NCI-H82 (cell line): ENCODE data around the gene EEFSEC.

Experiments used
- DNase-seq: peaks from one replicate; lab custom pipeline; 2025; lab: John Stamatoyannopoulos, UW

Gene EEFSEC

GRCh38 chr3:128271536-128272332 lies 118.5 kb downstream of the EEFSEC start:
- no peak for DNase-seq

- no peak for DNase-seq
Observed at GRCh38 chr3:128273109-128273840, 120.0 kb downstream of the EEFSEC start.

GRCh38 chr3:128273841-128274573 lies 120.7 kb downstream of the EEFSEC start:
- no peak for DNase-seq

- no peak for DNase-seq
Observed at GRCh38 chr3:128274837-128275236, 121.6 kb downstream of the EEFSEC start.

- no peak for DNase-seq
Observed at GRCh38 chr3:128275316-128276145, 122.2 kb downstream of the EEFSEC start.

GRCh38 chr3:128276146-128276435 lies 122.8 kb downstream of the EEFSEC start:
- no peak for DNase-seq

GRCh38 chr3:128276577-128277183 lies 123.4 kb downstream of the EEFSEC start:
- DNase-seq: no peak

GRCh38 chr3:128277378-128278069 lies 124.2 kb downstream of the EEFSEC start:
- DNase-seq: peak; percentile 22

- peak; percentile 39 for DNase-seq
Observed at GRCh38 chr3:128278130-128278529, 124.8 kb downstream of the EEFSEC start.

GRCh38 chr3:128278761-128279600 lies 125.7 kb downstream of the EEFSEC start:
- DNase-seq: no peak

- DNase-seq: no peak
Observed at GRCh38 chr3:128279601-128279880, 126.3 kb downstream of the EEFSEC start.

- DNase-seq: no peak
Observed at GRCh38 chr3:128280481-128281052, 127.3 kb downstream of the EEFSEC start.

GRCh38 chr3:128281056-128281455 lies 127.8 kb downstream of the EEFSEC start:
- no peak for DNase-seq

- no peak for DNase-seq
Observed at GRCh38 chr3:128281461-128282367, 128.4 kb downstream of the EEFSEC start.

GRCh38 chr3:128282380-128283196 lies 129.3 kb downstream of the EEFSEC start:
- DNase-seq: no peak

GRCh38 chr3:128283421-128283820 lies 130.1 kb downstream of the EEFSEC start:
- DNase-seq: no peak

- DNase-seq: no peak
Observed at GRCh38 chr3:128285042-128285966, 132.0 kb downstream of the EEFSEC start.
